Endothelial cell of umbilical vein (primary cell): Measurements from ENCODE around the gene KDM4B. TPM values are rescaled to one million over a fixed set of nuclear protein-coding genes. Genes with fewer than 3 reads are reported as not detected.

Source experiments
- BruUV-seq: library from RNA; stranded (reverse); fragments of 400-500 nt; replicated peaks from 2 replicates; lab custom pipeline; 2021; lab: Mats Ljungman, UMichigan
- CTCF ChIA-PET: fragments of 300-600, 350-600 bp; sonication (Branson Sonifier 250); formaldehyde crosslinking; loops from one replicate; lab custom pipeline; 2021; ENCODE audit warnings: antibody characterized with exemption, inconsistent platforms; lab: Charles Lee
- POLR2A ChIA-PET: fragments of 300-600, 350-600 bp; sonication (Branson Sonifier 250); formaldehyde crosslinking; loops from one replicate; lab custom pipeline; 2021; ENCODE audit warnings: antibody characterized with exemption, inconsistent platforms; lab: Charles Lee
- DNase-seq: peaks from one replicate; pipeline ENCODE4 v3.0.0-alpha.2; 2011; ENCODE audit warnings: low read depth, low spot score
- FAIRE-seq: peaks from 2 replicates; lab custom pipeline; 2011; peaks lifted over from hg19 to GRCh38; lab: Jason Lieb, UNC
- H2AFZ ChIP-seq: 2 replicates; pipeline ENCODE4 v1.6.0; 2012; ENCODE audit warnings: low read depth, low read length, control low read depth, inconsistent platforms
- H3K27ac ChIP-seq: 2 replicates; pipeline ENCODE4 v1.5.1; 2011; ENCODE audit warnings: low read depth, mild to moderate bottlenecking, control low read depth, low read length, moderate library complexity; ENCODE audit not compliant: insufficient read depth
- H3K27me3 ChIP-seq, 2 experiments: 2 replicates each; pipeline versions ENCODE4 v1.6.0 to v1.6.1; 2011; ENCODE audit warnings: low read length in 2 of 2, mixed read lengths in 1 of 2; ENCODE audit not compliant: control insufficient read depth in 2 of 2, insufficient read depth in 2 of 2
- H3K36me3 ChIP-seq, 2 experiments: 2 replicates in 1 of 2; 3 replicates in 1 of 2; pipeline ENCODE4 v1.5.1; 2011; ENCODE audit warnings: low read length in 2 of 2, mild to moderate bottlenecking in 1 of 2, moderate library complexity in 1 of 2; ENCODE audit not compliant: control insufficient read depth in 2 of 2, insufficient read depth in 2 of 2; ENCODE audit errors: extremely low read depth in 1 of 2
- H3K4me1 ChIP-seq: 3 replicates; pipeline ENCODE4 v1.5.1; 2011; ENCODE audit warnings: mild to moderate bottlenecking, low read length; ENCODE audit not compliant: control insufficient read depth, insufficient read depth; ENCODE audit errors: extremely low read depth
- H3K4me2 ChIP-seq: 2 replicates; pipeline ENCODE4 v1.6.1; 2011; ENCODE audit warnings: low read length, control low read depth, mixed read lengths; ENCODE audit not compliant: insufficient read depth
- H3K4me3 ChIP-seq, 3 experiments: fragments of 200-600 bp in 1 of 3; sonication (generic), shearing (Covaris generic) in 1 of 3; replicated peaks in 1 of 3; 2 replicates each; pipeline ENCODE4 v1.5.1; 2011 to 2016; ENCODE audit warnings: control low read depth in 3 of 3, low read length in 3 of 3, mild to moderate bottlenecking in 2 of 3, inconsistent platforms in 1 of 3, low read depth in 1 of 3, moderate library complexity in 1 of 3; ENCODE audit not compliant: insufficient read depth in 1 of 3
- H3K79me2 ChIP-seq: 2 replicates; pipeline ENCODE4 v1.6.0; 2012; ENCODE audit warnings: low read length, inconsistent platforms; ENCODE audit not compliant: control insufficient read depth, insufficient read depth
- H3K9ac ChIP-seq: replicated peaks from 2 replicates; pipeline ENCODE3; 2011; ENCODE audit warnings: low read length, control low read depth; ENCODE audit not compliant: insufficient read depth; ENCODE audit errors: extremely low read depth
- H3K9me1 ChIP-seq: replicated peaks from 3 replicates; pipeline ENCODE4 v1.6.0; 2011; ENCODE audit warnings: mild to moderate bottlenecking, low read length; ENCODE audit not compliant: control insufficient read depth, insufficient read depth; ENCODE audit errors: extremely low read depth
- H3K9me3 ChIP-seq: replicated peaks from 2 replicates; pipeline ENCODE4 v1.5.1; 2012; ENCODE audit warnings: low read length, inconsistent platforms; ENCODE audit not compliant: control insufficient read depth, insufficient read depth
- H4K20me1 ChIP-seq: replicated peaks from 2 replicates; pipeline ENCODE3; 2011; ENCODE audit warnings: mild to moderate bottlenecking, low read length; ENCODE audit not compliant: control insufficient read depth, insufficient read depth; ENCODE audit errors: extremely low read depth
- CTCF ChIP-seq, 2 donors: IDR thresholded peaks; 1 replicate in 1 of 2; 2 replicates in 1 of 2; pipeline ENCODE4 v1.5.1; 2011; ENCODE audit warnings: low read length in 2 of 2, mild to moderate bottlenecking in 2 of 2, moderate library complexity in 2 of 2, control low read depth in 1 of 2, inconsistent platforms in 1 of 2, low read depth in 1 of 2; ENCODE audit not compliant: insufficient read depth in 1 of 2; ENCODE audit errors: extremely low read depth in 1 of 2
- EZH2 ChIP-seq: IDR thresholded peaks from 2 replicates; pipeline ENCODE4 v1.6.1; 2012; ENCODE audit warnings: borderline replicate concordance, low read depth, mild to moderate bottlenecking, moderate library complexity, low read length, inconsistent platforms; ENCODE audit not compliant: severe bottlenecking
- FOS ChIP-seq: IDR thresholded peaks from 2 replicates; pipeline ENCODE4 v1.6.1; 2011; ENCODE audit warnings: mild to moderate bottlenecking, low read length, moderate library complexity, borderline replicate concordance; ENCODE audit not compliant: insufficient read depth
- GATA2 ChIP-seq: IDR thresholded peaks from 2 replicates; pipeline ENCODE4 v1.7.0; 2011; ENCODE audit warnings: low read depth, mild to moderate bottlenecking, moderate library complexity, mixed read lengths, low read length; ENCODE audit not compliant: insufficient read length, insufficient read depth
- JUN ChIP-seq: IDR thresholded peaks from 2 replicates; pipeline ENCODE4 v1.6.1; 2011; ENCODE audit warnings: borderline replicate concordance, low read depth; ENCODE audit not compliant: insufficient read length, insufficient read depth
- MAX ChIP-seq: IDR thresholded peaks from 2 replicates; pipeline ENCODE4 v1.6.1; 2011; ENCODE audit not compliant: insufficient read depth, insufficient read length
- MYC ChIP-seq: IDR thresholded peaks from one replicate; pipeline ENCODE4 v1.6.1; 2011; ENCODE audit warnings: mild to moderate bottlenecking, low read depth, low read length
- POLR2A ChIP-seq: IDR thresholded peaks from 2 replicates; pipeline ENCODE4 v1.6.1; 2012; ENCODE audit warnings: low read depth, mild to moderate bottlenecking, control low read depth, low read length
- POLR2AphosphoS5 ChIP-seq: IDR thresholded peaks from 2 replicates; pipeline ENCODE4 v1.6.1; 2012; ENCODE audit warnings: low read depth, mild to moderate bottlenecking, control low read depth, low read length, moderate library complexity; ENCODE audit not compliant: insufficient read depth
- dilution Hi-C: fragments of 300-500 bp; cut with MboI; formaldehyde crosslinking; loops from one replicate; pipeline ENCODE4 v1.15.0; 2019; ENCODE audit warnings: low sequenced_read_pairs; ENCODE audit not compliant: extremely low pct_ligation_motif_present
- intact Hi-C: fragments of 100-400 bp; cut with micrococcal nuclease; formaldehyde crosslinking; loops from one replicate; pipeline ENCODE4 v1.10.0; 2022
- polyA plus RNA-seq, 4 experiments: library from polyadenylated mRNA; depleted of rRNA in 3 of 4; stranded (reverse) in 3 of 4; unstranded in 1 of 4; fragments of >200 nt; gene quantifications; 2 replicates each; pipeline versions ENCODE4 v1.2.1 to v1.2.3, GENCODE V29; 2011 to 2012; ENCODE audit warnings: missing spikeins in 1 of 4
- total RNA-seq: library from RNA; stranded (reverse); gene quantifications from 2 replicates; pipeline ENCODE4 v1.2.3, GENCODE V29; 2021

KDM4B gene
- total and polyA plus RNA-seq, 2 donors (not counting 3 experiments of a cell fraction or from before 2014, with no cell fraction given) = 12.4 to 37.2 TPM

GRCh38 chr19:4922530-4923275 is 46.2 kb upstream of the KDM4B start:
- H4K20me1 ChIP-seq = no peaks in the 10 kb centered on the region
- no peak for DNase-seq

More at GRCh38 chr19:4922530-4923275, 46.2 kb upstream of the KDM4B start:
- FAIRE-seq = no peak
- ChIA-PET POLR2A (no interaction called here), CTCF (interaction anchor here (1.5 kb wide), 1 partner anchor 11 kb away, joined by 8 read pairs; no protein-coding TSS in a partner anchor)
- Histone ChIP-seq H3K9ac (no peak overlapping the region), H3K27me3 (no peaks in the 10 kb centered on the region), H3K9me3 (no peaks in the 10 kb centered on the region), H3K4me2 (no peak overlapping the region), H3K36me3 (no peaks in the 10 kb centered on the region), H3K9me1 (no peaks in the 10 kb centered on the region), H3K4me1 (no peaks in the 10 kb centered on the region), H3K79me2 (peaks cover 78% of the 10 kb centered on the region), H3K27ac (no peak overlapping the region), H2AFZ (no peak overlapping the region), H3K4me3 (no peak overlapping the region)
- intact Hi-C loops = no loop called here
- no peak for TF ChIP-seq CTCF (IDR thresholded peaks at IDR 0.05; ENCODE audit: extremely low read depth in 1 of 2, insufficient read depth in 1 of 2, low read depth in 1 of 2, low read length in 2 of 2)
- no peak for TF ChIP-seq MAX
- TF ChIP-seq FOS = no peak
- no peak for TF ChIP-seq EZH2
- TF ChIP-seq POLR2A = no peak
- TF ChIP-seq POLR2AphosphoS5 = no peak
- no peak for TF ChIP-seq GATA2
- no peak for TF ChIP-seq MYC
- TF ChIP-seq JUN = no peak
- BruUV-seq = no TSS peak
- dilution Hi-C loops = no loop called here
